GM23338 (cell line): ENCODE measurements around the gene ASXL3. TPM values are rescaled to one million over a fixed set of nuclear protein-coding genes. Genes with fewer than 3 reads are reported as not detected.

Source experiments
- ATAC-seq: fragments of 200-7000 bp; cut with Tn5 transposase; 3 replicates; pipeline ENCODE4 v1.9.1; 2020
- DNase-seq: peaks from one replicate; pipeline ENCODE4 v3.0.0-alpha.2; 2015; ENCODE audit warnings: low spot score
- H2AFZ ChIP-seq: fragments of 200-600 bp; sonication (generic); 2 replicates; pipeline ENCODE4 v1.8.0; 2016; ENCODE audit warnings: antibody characterized with exemption, mild to moderate bottlenecking, moderate library complexity
- H3F3A ChIP-seq: fragments of 200-600 bp; sonication (generic); replicated peaks from 2 replicates; pipeline ENCODE4 v1.8.0; 2017; ENCODE audit warnings: antibody characterized with exemption, mixed run types, low read depth
- H3K27ac ChIP-seq: fragments of 200-600 bp; sonication (generic); 2 replicates; pipeline ENCODE4 v1.6.1; 2016; ENCODE audit warnings: low read depth
- H3K27me3 ChIP-seq: fragments of 200-600 bp; sonication (generic); 2 replicates; pipeline ENCODE4 v1.8.0; 2016; ENCODE audit warnings: mild to moderate bottlenecking, mixed run types, moderate library complexity; ENCODE audit not compliant: insufficient read depth
- H3K36me3 ChIP-seq: fragments of 200-600 bp; sonication (generic); 2 replicates; pipeline ENCODE4 v1.8.0; 2016; ENCODE audit warnings: mild to moderate bottlenecking; ENCODE audit not compliant: insufficient read depth
- H3K4me1 ChIP-seq: fragments of 200-600 bp; sonication (generic); 2 replicates; pipeline ENCODE4 v1.8.0; 2016; ENCODE audit warnings: mild to moderate bottlenecking, moderate library complexity; ENCODE audit not compliant: insufficient read depth
- H3K4me2 ChIP-seq: fragments of 200-600 bp; sonication (generic); 2 replicates; pipeline ENCODE4 v1.7.1; 2017; ENCODE audit warnings: mixed run types
- H3K4me3 ChIP-seq: fragments of 200-600 bp; sonication (generic); 2 replicates; pipeline ENCODE4 v1.6.1; 2016; ENCODE audit warnings: mixed run types
- H3K79me2 ChIP-seq: fragments of 200-600 bp; sonication (generic); replicated peaks from 2 replicates; pipeline ENCODE4 v1.8.0; 2017; ENCODE audit warnings: mild to moderate bottlenecking; ENCODE audit not compliant: insufficient read depth
- H3K9me2 ChIP-seq: fragments of 200-600 bp; sonication (generic); 2 replicates; pipeline ENCODE4 v1.8.0; 2017; ENCODE audit not compliant: insufficient read depth
- H4K20me1 ChIP-seq: fragments of 200-600 bp; sonication (generic); replicated peaks from 2 replicates; pipeline ENCODE4 v1.8.0; 2017; ENCODE audit warnings: mild to moderate bottlenecking; ENCODE audit not compliant: insufficient read depth
- H3K27ac Mint-ChIP-seq: 2 replicates; pipeline ENCODE4 v1.8.0; 2020; ENCODE audit warnings: inconsistent platforms, mild to moderate bottlenecking, moderate library complexity, mixed read lengths
- H3K27me3 Mint-ChIP-seq: 3 replicates; pipeline ENCODE4 v1.8.0; 2022; ENCODE audit warnings: low read depth, mild to moderate bottlenecking, moderate library complexity, mixed read lengths, inconsistent platforms; ENCODE audit not compliant: insufficient read depth, poor library complexity
- H3K36me3 Mint-ChIP-seq: 3 replicates; pipeline ENCODE4 v1.8.0; 2021; ENCODE audit warnings: low read depth, mild to moderate bottlenecking, inconsistent platforms, moderate library complexity, mixed read lengths
- H3K4me1 Mint-ChIP-seq: 3 replicates; pipeline ENCODE4 v1.8.0; 2020; ENCODE audit warnings: mild to moderate bottlenecking, inconsistent platforms, mixed read lengths
- H3K4me3 Mint-ChIP-seq: 3 replicates; pipeline ENCODE4 v1.8.0; 2021; ENCODE audit warnings: moderate library complexity, mild to moderate bottlenecking, inconsistent platforms, mixed read lengths
- H3K9me3 Mint-ChIP-seq: 3 replicates; pipeline ENCODE4 v1.8.0; 2020; ENCODE audit warnings: moderate library complexity, mild to moderate bottlenecking, inconsistent platforms, mixed read lengths
- CREB1 ChIP-seq: fragments of 250-450 bp; sonication (Bioruptor Pico); IDR thresholded peaks from 2 replicates; pipeline ENCODE4 v1.5.0; 2020; ENCODE audit warnings: low read depth, mild to moderate bottlenecking, moderate library complexity
- EZH2 ChIP-seq: fragments of 200-600 bp; sonication (generic); IDR thresholded peaks from one replicate; pipeline ENCODE4 v1.8.0; 2017; ENCODE audit warnings: antibody characterized with exemption, mild to moderate bottlenecking, low read depth; ENCODE audit not compliant: unreplicated experiment
- EZH2phosphoT487 ChIP-seq: fragments of 200-600 bp; sonication (generic); IDR thresholded peaks from one replicate; pipeline ENCODE4 v1.8.1; 2018; ENCODE audit warnings: antibody characterized with exemption; ENCODE audit not compliant: unreplicated experiment
- JUNB ChIP-seq: IDR thresholded peaks from one replicate; pipeline ENCODE4 v1.6.1; 2016; ENCODE audit warnings: antibody characterized with exemption; ENCODE audit not compliant: unreplicated experiment
- NANOG ChIP-seq: IDR thresholded peaks from 2 replicates; pipeline ENCODE4 v1.6.1; 2016; ENCODE audit warnings: antibody characterized with exemption, borderline replicate concordance
- STAT1 ChIP-seq: IDR thresholded peaks from one replicate; pipeline ENCODE4 v1.6.1; 2016; ENCODE audit warnings: antibody characterized with exemption; ENCODE audit not compliant: unreplicated experiment
- ZNF114 ChIP-seq: fragments of 250-450 bp; sonication (Bioruptor Pico); IDR thresholded peaks from 2 replicates; pipeline ENCODE4 v1.5.0; 2020; ENCODE audit warnings: mild to moderate bottlenecking, moderate library complexity
- ZNF462 ChIP-seq: fragments of 250-450 bp; sonication (Bioruptor Pico); IDR thresholded peaks from 2 replicates; pipeline ENCODE4 v1.5.0; 2020; ENCODE audit warnings: mild to moderate bottlenecking, moderate library complexity
- polyA plus RNA-seq: library from polyadenylated mRNA; unstranded; fragments of >200 nt; fragmentation: Nextera tagmentation; extraction: Ambion mirVana; gene quantifications from 2 replicates; pipeline ENCODE4 v1.2.1, GENCODE V29; 2016
- total RNA-seq: library from RNA; depleted of rRNA; stranded (reverse); fragments of >200 nt; shearing (Covaris generic); gene quantifications from 2 replicates; pipeline ENCODE4 v1.2.3, GENCODE V29; 2014

ASXL3 gene
- total and polyA plus RNA-seq, 2 experiments from 2014 or later: 0.23 to 1.4 TPM

DNA sequence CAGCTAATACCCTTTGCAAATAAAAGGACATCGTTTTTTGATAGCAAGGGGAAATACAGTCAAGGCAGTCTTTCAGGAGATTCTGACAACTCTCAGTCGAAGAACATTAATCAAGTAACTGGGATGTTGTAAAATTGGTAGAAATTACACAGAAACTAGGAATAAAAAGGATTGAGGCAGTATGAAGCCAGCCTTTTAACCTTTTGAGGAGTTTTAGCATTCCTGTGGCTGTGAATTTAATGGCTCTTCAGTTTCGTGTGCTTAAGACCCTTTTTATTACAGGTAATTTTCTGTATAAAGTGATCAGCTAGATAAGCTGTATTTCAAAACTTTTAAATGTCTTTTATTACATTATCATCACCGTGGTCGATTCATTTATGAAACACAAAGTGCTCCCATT is 91.6 kb downstream of the ASXL3 start (continued):
- TF ChIP-seq ZNF462 (CRISPR knock-in tag) (no peak), CREB1 (CRISPR knock-in tag) (no peak), ZNF114 (CRISPR knock-in tag) (no peak), STAT1 (no peak), NANOG (no peak), JUNB (no peak), EZH2phosphoT487 (no peak), EZH2 (no peak)

GRCh38 chr18:33670029-33670428 is 92.0 kb downstream of the ASXL3 start:
- Histone ChIP-seq H3K9me2 (no peaks in the 10 kb centered on the region), H3K79me2 (no peaks in the 10 kb centered on the region), H3K27me3 (no peaks in the 10 kb centered on the region), H3K36me3 (no peaks in the 10 kb centered on the region), H3K4me1 (peaks cover 26% of the 10 kb centered on the region), H3F3A (no peaks in the 10 kb centered on the region), H3K27ac (no peak overlapping the region), H4K20me1 (no peaks in the 10 kb centered on the region), H2AFZ (no peak overlapping the region), H3K4me3 (no peak overlapping the region), H3K4me2 (no peak overlapping the region)
- DNase-seq (no peak), ATAC-seq (no peak)
- H3K27ac Mint-ChIP-seq: no peak overlapping the region
- no peaks in the 10 kb centered on the region for H3K36me3 Mint-ChIP-seq
- no peaks in the 10 kb centered on the region for H3K9me3 Mint-ChIP-seq
- no peaks in the 10 kb centered on the region for H3K27me3 Mint-ChIP-seq
- H3K4me3 Mint-ChIP-seq: no peak overlapping the region
- H3K4me1 Mint-ChIP-seq: peaks cover 23% of the 10 kb centered on the region
- no peak for TF ChIP-seq ZNF462 (CRISPR knock-in tag)
